H9 (cell line): Measurements from ENCODE around the gene ARRB1. TPM values are rescaled to one million over a fixed set of nuclear protein-coding genes. Genes with fewer than 3 reads are reported as not detected.

Source experiments
- DNase-seq: peaks from one replicate; pipeline ENCODE4 v3.0.0-alpha.2; 2017
- H2AFZ ChIP-seq: one replicate; pipeline ENCODE4 v1.6.1; 2013; ENCODE audit warnings: mild to moderate bottlenecking, low read length, control low read depth, moderate library complexity
- H2AK5ac ChIP-seq: 2 replicates; pipeline ENCODE4 v1.6.1; 2013; ENCODE audit warnings: low read length, control low read depth, mixed read lengths; ENCODE audit not compliant: insufficient read length
- H2BK120ac ChIP-seq: one replicate; pipeline ENCODE4 v1.6.1; 2013; ENCODE audit warnings: low read depth, mild to moderate bottlenecking, low read length, control low read depth, inconsistent platforms; ENCODE audit not compliant: poor library complexity, severe bottlenecking
- H2BK12ac ChIP-seq: 2 replicates; pipeline ENCODE4 v1.6.1; 2013; ENCODE audit warnings: low read length, control low read depth, mixed read lengths, low read depth; ENCODE audit not compliant: insufficient read length
- H2BK15ac ChIP-seq: 2 replicates; pipeline ENCODE4 v1.6.1; 2013; ENCODE audit warnings: low read depth, low read length, control low read depth
- H2BK20ac ChIP-seq: one replicate; pipeline ENCODE4 v1.6.1; 2013; ENCODE audit warnings: low read depth, mild to moderate bottlenecking, low read length, control low read depth, inconsistent platforms; ENCODE audit not compliant: poor library complexity, severe bottlenecking
- H2BK5ac ChIP-seq: 2 replicates; pipeline ENCODE4 v1.6.1; 2013; ENCODE audit warnings: low read length, control low read depth, mixed read lengths; ENCODE audit not compliant: insufficient read length
- H3K14ac ChIP-seq: 2 replicates; pipeline ENCODE4 v1.6.1; 2013; ENCODE audit warnings: low read length, control low read depth; ENCODE audit not compliant: insufficient read depth
- H3K18ac ChIP-seq: 2 replicates; pipeline ENCODE4 v1.6.1; 2013; ENCODE audit warnings: low read depth, mild to moderate bottlenecking, mixed read lengths, low read length, control low read depth; ENCODE audit not compliant: insufficient read length
- H3K23ac ChIP-seq: 2 replicates; pipeline ENCODE4 v1.6.1; 2013; ENCODE audit warnings: low read length, control low read depth, mixed read lengths, low read depth; ENCODE audit not compliant: insufficient read length
- H3K23me2 ChIP-seq: 2 replicates; pipeline ENCODE4 v1.6.1; 2013; ENCODE audit warnings: low read depth, mild to moderate bottlenecking, mixed read lengths, low read length, control low read depth; ENCODE audit not compliant: insufficient read length, poor library complexity, severe bottlenecking
- H3K27ac ChIP-seq: 2 replicates; pipeline ENCODE4 v1.5.1; 2013; ENCODE audit warnings: low read length, control low read depth, mixed read lengths, low read depth; ENCODE audit not compliant: insufficient read length
- H3K27me3 ChIP-seq: 2 replicates; pipeline ENCODE4 v1.6.1; 2013; ENCODE audit warnings: low read length, control low read depth, inconsistent platforms; ENCODE audit not compliant: insufficient read depth
- H3K4ac ChIP-seq: 2 replicates; pipeline ENCODE4 v1.6.1; 2013; ENCODE audit warnings: low read depth, mild to moderate bottlenecking, control low read depth, inconsistent platforms, low read length, moderate library complexity
- H3K4me1 ChIP-seq: 2 replicates; pipeline ENCODE4 v1.6.1; 2013; ENCODE audit warnings: low read length, control low read depth, inconsistent platforms; ENCODE audit not compliant: insufficient read depth
- H3K4me2 ChIP-seq: 2 replicates; pipeline ENCODE4 v1.6.1; 2013; ENCODE audit warnings: low read length, control low read depth, mixed read lengths; ENCODE audit not compliant: insufficient read length, insufficient read depth
- H3K56ac ChIP-seq: 2 replicates; pipeline ENCODE4 v1.6.1; 2013; ENCODE audit warnings: low read depth, mild to moderate bottlenecking, mixed read lengths, low read length, control low read depth; ENCODE audit not compliant: insufficient read length
- H3K79me1 ChIP-seq: 2 replicates; pipeline ENCODE4 v1.6.1; 2013; ENCODE audit warnings: low read depth, mild to moderate bottlenecking, moderate library complexity, low read length, control low read depth, inconsistent platforms; ENCODE audit not compliant: insufficient read depth, poor library complexity, severe bottlenecking
- H3K79me2 ChIP-seq: 2 replicates; pipeline ENCODE4 v1.6.1; 2013; ENCODE audit warnings: low read length, control low read depth, inconsistent platforms; ENCODE audit not compliant: insufficient read depth
- H3K9ac ChIP-seq: 2 replicates; pipeline ENCODE4 v1.6.1; 2013; ENCODE audit warnings: low read length, control low read depth, mixed read lengths; ENCODE audit not compliant: insufficient read length; ENCODE audit errors: extremely low read depth
- H3K9me3 ChIP-seq: one replicate; pipeline ENCODE4 v1.6.1; 2013; ENCODE audit warnings: low read depth, low read length, inconsistent platforms; ENCODE audit not compliant: control insufficient read depth
- H3T11ph ChIP-seq: one replicate; pipeline ENCODE4 v1.6.1; 2013; ENCODE audit warnings: mild to moderate bottlenecking, low read length, control low read depth, inconsistent platforms
- H4K20me1 ChIP-seq: one replicate; pipeline ENCODE4 v1.6.1; 2013; ENCODE audit not compliant: control insufficient read depth, insufficient read length, insufficient read depth
- H4K5ac ChIP-seq: 2 replicates; pipeline ENCODE4 v1.6.1; 2013; ENCODE audit warnings: low read depth, mild to moderate bottlenecking, mixed read lengths, low read length, control low read depth; ENCODE audit not compliant: insufficient read length
- H4K8ac ChIP-seq: replicated peaks from 2 replicates; pipeline ENCODE4 v1.6.1; 2013; ENCODE audit warnings: low read length, control low read depth, mixed read lengths, low read depth; ENCODE audit not compliant: insufficient read length
- H4K91ac ChIP-seq: 2 replicates; pipeline ENCODE4 v1.6.1; 2013; ENCODE audit warnings: low read depth, mild to moderate bottlenecking, moderate library complexity, mixed read lengths, low read length, control low read depth; ENCODE audit not compliant: insufficient read length
- H3K27ac Mint-ChIP-seq, 3 experiments: 2 replicates in 2 of 3; 3 replicates in 1 of 3; pipeline ENCODE4 v1.8.0; 2020 to 2021; ENCODE audit warnings: mixed read lengths in 3 of 3, mild to moderate bottlenecking in 1 of 3, moderate library complexity in 1 of 3
- H3K27me3 Mint-ChIP-seq: 2 replicates; pipeline ENCODE4 v1.8.0; 2021; ENCODE audit warnings: low read depth, mild to moderate bottlenecking, moderate library complexity, mixed read lengths
- H3K36me3 Mint-ChIP-seq, 3 experiments: 2 replicates in 2 of 3; 3 replicates in 1 of 3; pipeline ENCODE4 v1.8.0; 2020 to 2021; ENCODE audit warnings: low read depth in 3 of 3, mixed read lengths in 3 of 3; ENCODE audit not compliant: insufficient read depth in 1 of 3
- H3K4me1 Mint-ChIP-seq, 2 experiments: 2 replicates each; pipeline ENCODE4 v1.8.0; 2020; ENCODE audit warnings: mixed read lengths in 2 of 2
- H3K4me3 Mint-ChIP-seq, 2 experiments: 2 replicates in 1 of 2; 3 replicates in 1 of 2; pipeline ENCODE4 v1.8.0; 2020 to 2021; ENCODE audit warnings: mild to moderate bottlenecking in 2 of 2, mixed read lengths in 2 of 2, moderate library complexity in 1 of 2
- H3K9me3 Mint-ChIP-seq, 2 experiments: 2 replicates in 1 of 2; 3 replicates in 1 of 2; pipeline ENCODE4 v1.8.0; 2020; ENCODE audit warnings: mild to moderate bottlenecking in 2 of 2, mixed read lengths in 2 of 2, moderate library complexity in 1 of 2
- WGBS: extraction: QIAGEN DNeasy Blood & Tissue Kit; methylation state at CpG from one replicate; pipeline ENCODE4 v1.1.7; 2013; ENCODE audit warnings: missing lambda C conversion rate, low lambda C conversion rate, mixed read lengths; ENCODE audit not compliant: insufficient read length; ENCODE audit errors: extremely low coverage; 5-methylcytosine and 5-hydroxymethylcytosine counted together
- total RNA-seq: library from RNA; stranded (reverse); gene quantifications from 2 replicates; pipeline ENCODE4 v1.2.1, GENCODE V29; 2021
- TF ChIP-seq, protein P1 (sequence below): fragments of 200-600 bp; sonication (generic); conservative IDR thresholded peaks from 3 replicates; pipeline ENCODE4 v1.8.0; 2021; ENCODE audit warnings: antibody characterized with exemption, mild to moderate bottlenecking

ARRB1 gene
- total RNA-seq, 1 experiment from 2014 or later, result 20.6 TPM

DNA sequence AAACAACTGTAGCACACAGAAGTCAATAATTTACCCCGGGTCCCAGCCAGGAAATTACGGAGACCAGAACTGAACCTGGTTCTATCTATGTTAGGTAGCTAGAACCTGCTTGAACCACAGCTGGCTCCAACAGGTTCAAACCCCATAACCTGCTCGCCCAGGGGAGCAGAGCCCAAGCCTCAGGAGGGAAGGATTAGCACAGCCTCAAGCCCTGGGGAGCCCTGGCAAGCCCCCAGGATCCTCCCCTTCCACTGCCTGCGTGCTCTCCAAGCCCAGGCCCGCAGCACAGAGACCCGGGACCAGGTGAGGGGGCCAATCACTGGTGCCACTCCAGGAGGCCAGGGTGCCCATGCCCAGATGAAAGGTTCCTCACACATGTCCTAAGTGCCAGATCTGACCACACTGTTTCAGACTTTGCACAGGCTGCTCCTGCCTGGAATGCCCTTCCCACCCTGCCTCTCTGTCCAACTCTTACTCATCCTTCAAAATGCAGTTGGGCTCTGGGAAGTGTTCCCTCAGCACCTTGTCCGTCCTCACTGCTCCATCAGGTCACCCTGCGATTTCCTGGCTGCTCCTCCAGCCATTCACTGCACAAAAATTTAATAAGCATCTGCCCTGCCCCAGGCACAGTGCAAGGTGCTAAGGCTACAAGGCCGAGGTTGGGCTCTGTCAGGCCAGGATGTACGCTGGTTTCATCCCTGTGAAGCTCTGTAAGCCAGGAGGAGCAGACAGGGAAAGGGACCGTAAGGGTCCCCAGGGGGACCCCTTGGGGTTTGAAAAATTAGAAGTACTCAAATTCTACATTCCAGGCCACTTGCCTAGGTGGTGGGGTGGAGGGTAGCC lies 32.2 kb downstream of the ARRB1 start:
- Histone ChIP-seq H2BK5ac (no peak overlapping the region), H2BK20ac (no peak overlapping the region), H3K9me3 (no peaks in the 10 kb centered on the region), H3K23ac (no peak overlapping the region), H3T11ph (no peak overlapping the region), H3K4me2 (no peak overlapping the region), H3K18ac (no peak overlapping the region), H3K14ac (no peak overlapping the region; the same call in 1 of the 2 replicates), H3K27ac (no peak overlapping the region), H4K8ac (no peak overlapping the region), H3K23me2 (no peaks in the 10 kb centered on the region), H3K9ac (no peak overlapping the region), H3K27me3 (no peaks in the 10 kb centered on the region), H2BK15ac (no peak overlapping the region), H2BK12ac (no peak overlapping the region), H4K91ac (no peak overlapping the region), H3K79me1 (no peaks in the 10 kb centered on the region), H4K5ac (no peak overlapping the region), H4K20me1 (no peaks in the 10 kb centered on the region), H3K4me1 (no peaks in the 10 kb centered on the region), H2BK120ac (no peak overlapping the region), H3K4ac (no peak overlapping the region), H2AK5ac (no peak overlapping the region), H3K79me2 (no peaks in the 10 kb centered on the region), H2AFZ (no peak overlapping the region), H3K56ac (no peak overlapping the region)
- Mint-ChIP-seq H3K4me1 (peaks cover 22% of the 10 kb centered on the region in 2 experiments), H3K36me3 (no peaks in the 10 kb centered on the region), H3K27ac (peak overlapping the region in 1 of 3 experiments; percentile 22; a peak in 1 of 7 replicates), H3K27me3 (no peaks in the 10 kb centered on the region; the same call in 1 of the 2 replicates), H3K4me3 (no peak overlapping the region), H3K9me3 (no peaks in the 10 kb centered on the region)
- TF ChIP-seq, protein P1, sequence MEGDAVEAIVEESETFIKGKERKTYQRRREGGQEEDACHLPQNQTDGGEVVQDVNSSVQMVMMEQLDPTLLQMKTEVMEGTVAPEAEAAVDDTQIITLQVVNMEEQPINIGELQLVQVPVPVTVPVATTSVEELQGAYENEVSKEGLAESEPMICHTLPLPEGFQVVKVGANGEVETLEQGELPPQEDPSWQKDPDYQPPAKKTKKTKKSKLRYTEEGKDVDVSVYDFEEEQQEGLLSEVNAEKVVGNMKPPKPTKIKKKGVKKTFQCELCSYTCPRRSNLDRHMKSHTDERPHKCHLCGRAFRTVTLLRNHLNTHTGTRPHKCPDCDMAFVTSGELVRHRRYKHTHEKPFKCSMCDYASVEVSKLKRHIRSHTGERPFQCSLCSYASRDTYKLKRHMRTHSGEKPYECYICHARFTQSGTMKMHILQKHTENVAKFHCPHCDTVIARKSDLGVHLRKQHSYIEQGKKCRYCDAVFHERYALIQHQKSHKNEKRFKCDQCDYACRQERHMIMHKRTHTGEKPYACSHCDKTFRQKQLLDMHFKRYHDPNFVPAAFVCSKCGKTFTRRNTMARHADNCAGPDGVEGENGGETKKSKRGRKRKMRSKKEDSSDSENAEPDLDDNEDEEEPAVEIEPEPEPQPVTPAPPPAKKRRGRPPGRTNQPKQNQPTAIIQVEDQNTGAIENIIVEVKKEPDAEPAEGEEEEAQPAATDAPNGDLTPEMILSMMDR, result no peak
- DNase-seq, result no peak
- WGBS, result no CpG with 5 or more reads among the region's 11 CpGs
